Breast epithelium (tissue), 3 donors: ENCODE results near the gene JOSD2.

Experiments
- CTCF ChIP-seq, 3 donors: fragments of 450-650 bp; IDR thresholded peaks; one replicate each; pipeline ENCODE4 v1.5.1; 2016 to 2017; ENCODE audit warnings: antibody characterized with exemption in 3 of 3, mild to moderate bottlenecking in 3 of 3, moderate library complexity in 3 of 3
- POLR2A ChIP-seq: fragments of 450-650 bp; IDR thresholded peaks from one replicate; pipeline ENCODE4 v1.6.1; 2016; ENCODE audit warnings: antibody characterized with exemption, mild to moderate bottlenecking, moderate library complexity
- POLR2AphosphoS5 ChIP-seq, 3 donors: sonication (generic); formaldehyde crosslinking; IDR thresholded peaks; one replicate each; pipeline ENCODE4 v1.6.1; 2017; ENCODE audit warnings: antibody characterized with exemption in 3 of 3

DNA sequence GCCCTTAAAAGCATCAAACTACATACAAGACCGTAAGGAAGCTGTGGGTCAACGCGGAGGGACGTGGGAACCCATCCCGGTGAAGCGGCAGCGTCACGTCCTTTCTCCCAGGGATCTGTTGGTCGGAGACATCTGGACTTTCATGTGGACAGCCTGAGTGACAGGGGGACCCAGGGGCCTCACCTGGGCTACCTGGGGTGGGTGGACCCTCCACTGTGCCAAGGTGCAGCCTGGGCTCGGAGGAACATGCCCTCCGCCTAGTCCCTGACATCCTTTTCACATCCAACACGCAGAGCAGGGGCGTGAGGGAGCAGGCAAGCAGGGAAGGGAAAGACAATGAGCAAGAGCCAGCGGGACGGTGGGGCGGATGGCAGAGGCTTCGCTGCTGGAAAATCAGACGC is 20.6 kb downstream of the JOSD2 start:
- TF ChIP-seq CTCF (IDR thresholded peaks at IDR 0.05), result no peak
- no peak for TF ChIP-seq POLR2A
- no peak for TF ChIP-seq POLR2AphosphoS5 (IDR thresholded peaks at IDR 0.05)
